HUES64 (cell line): ENCODE data around the gene TLR3. TPM values are rescaled to one million over a fixed set of nuclear protein-coding genes. Genes with fewer than 3 reads are reported as not detected.

Experiments
- H3K27ac ChIP-seq: 2 replicates; pipeline ENCODE4 v1.7.0; 2013; ENCODE audit warnings: low read depth, low read length, inconsistent platforms
- H3K27me3 ChIP-seq: 2 replicates; pipeline ENCODE4 v1.6.1; 2013; ENCODE audit warnings: mild to moderate bottlenecking, low read length; ENCODE audit not compliant: insufficient read depth
- H3K36me3 ChIP-seq: 2 replicates; pipeline ENCODE4 v1.6.1; 2013; ENCODE audit warnings: mild to moderate bottlenecking, low read length; ENCODE audit not compliant: insufficient read depth
- H3K4me1 ChIP-seq: 2 replicates; pipeline ENCODE4 v1.6.1; 2013; ENCODE audit warnings: mild to moderate bottlenecking, low read length, moderate library complexity; ENCODE audit not compliant: insufficient read depth
- H3K4me3 ChIP-seq: 2 replicates; pipeline ENCODE4 v1.5.1; 2013; ENCODE audit warnings: mild to moderate bottlenecking, low read length, moderate library complexity
- H3K9ac ChIP-seq: 2 replicates; pipeline ENCODE4 v1.6.1; 2013; ENCODE audit warnings: mild to moderate bottlenecking, low read depth, low read length
- H3K9me3 ChIP-seq: 2 replicates; pipeline ENCODE4 v1.6.1; 2013; ENCODE audit warnings: low read depth, low read length; ENCODE audit not compliant: insufficient read depth
- WGBS: fragments of 150-250, 120-280 bp; methylation state at CpG from one replicate; pipeline ENCODE4 v1.1.7; 2013; ENCODE audit warnings: missing lambda C conversion rate; 5-methylcytosine and 5-hydroxymethylcytosine counted together
- polyA plus RNA-seq, 2 experiments: library from polyadenylated mRNA; stranded (reverse); fragments of 50-300 nt; gene quantifications; one replicate each; pipeline ENCODE4 v1.2.3, GENCODE V29; 2013

Gene TLR3
- 1.00 TPM for polyA plus RNA-seq (2013, experiment 1 of 2)
- 0.95 TPM for polyA plus RNA-seq (2013, experiment 2 of 2)

GRCh38 chr4:186068581-186069348 is at the start of gene TLR3:
TLR3 (plus strand) TSS chr4:186069156; CDS start chr4:186076620, 7,464 bp downstream.
- 87% methylated on average over 12 of the region's 12 CpGs for WGBS
- Histone ChIP-seq H3K4me3 (no peak within 1 kb of the TSS), H3K27ac (no peak within 1 kb of the TSS), H3K36me3 (no peaks in the 10 kb centered on the region), H3K9me3 (no peaks in the 10 kb centered on the region), H3K27me3 (no peaks in the 10 kb centered on the region), H3K9ac (no peak within 1 kb of the TSS), H3K4me1 (peaks cover 14% of the 10 kb centered on the region; the same call in 1 of the 2 replicates)

- Histone ChIP-seq H3K27me3 (no peaks in the 10 kb centered on the region), H3K4me1 (peaks cover 5% of the 10 kb centered on the region), H3K4me3 (no peak overlapping the region), H3K36me3 (no peaks in the 10 kb centered on the region), H3K9me3 (no peaks in the 10 kb centered on the region), H3K27ac (no peak overlapping the region), H3K9ac (no peak overlapping the region)
These were observed 49.7 kb upstream of the TLR3 start for GRCh38 chr4:186019269-186019668.

- Histone ChIP-seq H3K27ac (no peak overlapping the region), H3K9ac (no peak overlapping the region), H3K36me3 (no peaks in the 10 kb centered on the region), H3K4me3 (no peak overlapping the region), H3K9me3 (no peaks in the 10 kb centered on the region), H3K27me3 (no peaks in the 10 kb centered on the region), H3K4me1 (no peaks in the 10 kb centered on the region)
- WGBS, result 93% methylated on average over 17 of the region's 17 CpGs
These were observed 48.7 kb upstream of the TLR3 start for GRCh38 chr4:186020106-186020792.

- H3K4me3 ChIP-seq, result no peak overlapping the region
- no peak overlapping the region for H3K27ac ChIP-seq
- WGBS, result 89% methylated on average over 12 of the region's 15 CpGs
These were observed 48.1 kb upstream of the TLR3 start for GRCh38 chr4:186020793-186021407.

GRCh38 chr4:186021461-186022167 is 47.3 kb upstream of the TLR3 start:
- H3K9me3 ChIP-seq, result no peaks in the 10 kb centered on the region
- no peaks in the 10 kb centered on the region for H3K27me3 ChIP-seq
- H3K36me3 ChIP-seq, result no peaks in the 10 kb centered on the region
- H3K4me3 ChIP-seq, result no peak overlapping the region
- no peak overlapping the region for H3K27ac ChIP-seq
- H3K4me1 ChIP-seq, result no peaks in the 10 kb centered on the region
- 43% methylated on average over 11 of the region's 11 CpGs for WGBS
- no peak overlapping the region for H3K9ac ChIP-seq

More at GRCh38 chr4:186020793-186021407, 48.1 kb upstream of the TLR3 start:
- Histone ChIP-seq H3K36me3 (no peaks in the 10 kb centered on the region), H3K4me1 (no peaks in the 10 kb centered on the region), H3K9ac (no peak overlapping the region), H3K9me3 (no peaks in the 10 kb centered on the region), H3K27me3 (no peaks in the 10 kb centered on the region)

- peaks cover 9% of the 10 kb centered on the region for H3K4me1 ChIP-seq
- WGBS, result 94% methylated on average over 14 of the region's 14 CpGs
- no peaks in the 10 kb centered on the region for H3K36me3 ChIP-seq
- H3K9me3 ChIP-seq, result peaks cover 13% of the 10 kb centered on the region
- H3K9ac ChIP-seq, result no peak overlapping the region
- H3K4me3 ChIP-seq, result no peak overlapping the region
- H3K27ac ChIP-seq, result no peak overlapping the region
- H3K27me3 ChIP-seq, result no peaks in the 10 kb centered on the region
These were observed 45.0 kb upstream of the TLR3 start for GRCh38 chr4:186023975-186024374.

GRCh38 chr4:186024637-186025407 is 44.1 kb upstream of the TLR3 start:
- Histone ChIP-seq H3K9ac (no peak overlapping the region), H3K36me3 (no peaks in the 10 kb centered on the region), H3K27ac (no peak overlapping the region), H3K4me3 (no peak overlapping the region), H3K4me1 (peaks cover 18% of the 10 kb centered on the region), H3K9me3 (peaks cover 13% of the 10 kb centered on the region), H3K27me3 (no peaks in the 10 kb centered on the region)
- WGBS, result 87% methylated on average over 15 of the region's 15 CpGs

GRCh38 chr4:186025408-186025690 is 43.6 kb upstream of the TLR3 start:
- no peak overlapping the region for H3K27ac ChIP-seq

GRCh38 chr4:186027405-186027804 is 41.6 kb upstream of the TLR3 start:
- Histone ChIP-seq H3K27ac (no peak overlapping the region), H3K4me1 (peaks cover 43% of the 10 kb centered on the region), H3K9ac (no peak overlapping the region), H3K27me3 (no peaks in the 10 kb centered on the region), H3K36me3 (no peaks in the 10 kb centered on the region), H3K4me3 (no peak overlapping the region), H3K9me3 (peaks cover 13% of the 10 kb centered on the region)
- WGBS, result 96% methylated on average over 5 of the region's 5 CpGs

More at GRCh38 chr4:186025408-186025690, 43.6 kb upstream of the TLR3 start:
- 89% methylated on average over 7 of the region's 7 CpGs for WGBS
- H3K9me3 ChIP-seq, result peaks cover 13% of the 10 kb centered on the region
- H3K4me3 ChIP-seq, result no peak overlapping the region
- H3K27me3 ChIP-seq, result no peaks in the 10 kb centered on the region
- H3K36me3 ChIP-seq, result no peaks in the 10 kb centered on the region
- no peak overlapping the region for H3K9ac ChIP-seq
- peaks cover 23% of the 10 kb centered on the region for H3K4me1 ChIP-seq

GRCh38 chr4:186029571-186030398 is 39.2 kb upstream of the TLR3 start:
- no peaks in the 10 kb centered on the region for H3K36me3 ChIP-seq
- no peaks in the 10 kb centered on the region for H3K27me3 ChIP-seq
- H3K4me1 ChIP-seq, result peaks cover 46% of the 10 kb centered on the region
- WGBS, result 51% methylated on average over 11 of the region's 11 CpGs
- peak overlapping the region; percentile 94 for H3K27ac ChIP-seq
- peaks cover 23% of the 10 kb centered on the region for H3K9me3 ChIP-seq
- H3K9ac ChIP-seq, result peak overlapping the region; percentile 33
- no peak overlapping the region for H3K4me3 ChIP-seq
